H1 (cell line): ENCODE measurements around the gene RBAK.

Experiments
- CEBPB ChIP-seq: IDR thresholded peaks from 2 replicates; pipeline ENCODE4 v1.6.1; 2012; ENCODE audit warnings: low read depth, low read length
- CREB1 ChIP-seq: IDR thresholded peaks from 2 replicates; pipeline ENCODE4 v1.6.1; 2012; ENCODE audit warnings: inconsistent platforms
- EGR1 ChIP-seq: IDR thresholded peaks from 2 replicates; pipeline ENCODE4 v1.6.1; 2011; ENCODE audit warnings: low read depth, low read length, borderline replicate concordance
- JUND ChIP-seq: IDR thresholded peaks from 2 replicates; pipeline ENCODE4 v1.6.1; 2011; ENCODE audit warnings: mild to moderate bottlenecking, improper control_type of control experiment, low read length
- POLR2AphosphoS5 ChIP-seq: IDR thresholded peaks from 2 replicates; pipeline ENCODE4 v1.6.1; 2011; ENCODE audit warnings: low read depth, low read length
- RAD21 ChIP-seq, 2 experiments: IDR thresholded peaks in 1 of 2; conservative IDR thresholded peaks in 1 of 2; 2 replicates each; pipeline ENCODE4 v1.6.1; 2011; ENCODE audit warnings: low read depth in 2 of 2, low read length in 2 of 2, improper control_type of control experiment in 1 of 2, inconsistent platforms in 1 of 2, mild to moderate bottlenecking in 1 of 2, moderate library complexity in 1 of 2
- TAF1 ChIP-seq: IDR thresholded peaks from 2 replicates; pipeline ENCODE4 v1.6.1; 2011; ENCODE audit warnings: mild to moderate bottlenecking, low read depth, low read length
- TF ChIP-seq, protein P1 (sequence below), 3 experiments: IDR thresholded peaks; 1 replicate in 2 of 3; 2 replicates in 1 of 3; pipeline versions ENCODE4 v1.5.1 to v1.6.1; 2011; ENCODE audit warnings: low read length in 3 of 3, mild to moderate bottlenecking in 3 of 3, inconsistent platforms in 2 of 3, low read depth in 1 of 3, moderate library complexity in 1 of 3; ENCODE audit not compliant: insufficient read depth in 1 of 3; ENCODE audit errors: control extremely low read depth in 1 of 3
- TF ChIP-seq, protein P2 (sequence below): IDR thresholded peaks from 2 replicates; pipeline ENCODE4 v1.6.1; 2012; ENCODE audit warnings: low read length, inconsistent platforms
- TF ChIP-seq, protein P3 (sequence below): IDR thresholded peaks from 2 replicates; pipeline ENCODE4 v1.6.1; 2011; ENCODE audit warnings: low read depth, mild to moderate bottlenecking, low read length; ENCODE audit not compliant: insufficient read depth

DNA sequence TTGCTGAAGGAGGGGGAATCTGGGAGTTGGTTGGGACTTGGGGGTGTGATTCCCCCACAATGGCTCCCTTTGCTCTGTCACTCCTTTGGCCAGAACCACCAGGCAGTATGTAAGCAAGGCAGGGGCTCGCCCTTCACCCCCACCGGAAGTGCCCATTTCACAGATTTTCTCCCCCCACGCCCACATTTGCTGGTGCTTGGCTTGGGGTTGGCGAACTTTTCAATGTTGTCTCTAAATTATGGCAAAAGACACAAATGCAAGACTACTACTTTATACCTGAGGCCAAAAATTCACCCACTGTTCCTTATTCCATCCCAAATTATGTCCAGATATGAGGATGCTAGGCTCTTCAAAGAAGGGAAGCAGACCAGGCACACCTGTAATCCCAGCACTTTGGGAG is 24.5 kb downstream of the RBAK start:
- TF ChIP-seq TAF1 (no peak), POLR2AphosphoS5 (no peak), CEBPB (no peak), RAD21 (IDR thresholded peaks at IDR 0.05 in 1 of 2, conservative IDR thresholded peaks at IDR 0.05 in 1 of 2; ENCODE audit: low read depth in 2 of 2, low read length in 2 of 2) (no peak), JUND (no peak), EGR1 (no peak), CREB1 (no peak)
- TF ChIP-seq, protein P1, sequence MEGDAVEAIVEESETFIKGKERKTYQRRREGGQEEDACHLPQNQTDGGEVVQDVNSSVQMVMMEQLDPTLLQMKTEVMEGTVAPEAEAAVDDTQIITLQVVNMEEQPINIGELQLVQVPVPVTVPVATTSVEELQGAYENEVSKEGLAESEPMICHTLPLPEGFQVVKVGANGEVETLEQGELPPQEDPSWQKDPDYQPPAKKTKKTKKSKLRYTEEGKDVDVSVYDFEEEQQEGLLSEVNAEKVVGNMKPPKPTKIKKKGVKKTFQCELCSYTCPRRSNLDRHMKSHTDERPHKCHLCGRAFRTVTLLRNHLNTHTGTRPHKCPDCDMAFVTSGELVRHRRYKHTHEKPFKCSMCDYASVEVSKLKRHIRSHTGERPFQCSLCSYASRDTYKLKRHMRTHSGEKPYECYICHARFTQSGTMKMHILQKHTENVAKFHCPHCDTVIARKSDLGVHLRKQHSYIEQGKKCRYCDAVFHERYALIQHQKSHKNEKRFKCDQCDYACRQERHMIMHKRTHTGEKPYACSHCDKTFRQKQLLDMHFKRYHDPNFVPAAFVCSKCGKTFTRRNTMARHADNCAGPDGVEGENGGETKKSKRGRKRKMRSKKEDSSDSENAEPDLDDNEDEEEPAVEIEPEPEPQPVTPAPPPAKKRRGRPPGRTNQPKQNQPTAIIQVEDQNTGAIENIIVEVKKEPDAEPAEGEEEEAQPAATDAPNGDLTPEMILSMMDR (IDR thresholded peaks at IDR 0.05; ENCODE audit: control extremely low read depth in 1 of 3, insufficient read depth in 1 of 3, low read depth in 1 of 3, low read length in 3 of 3) = no peak
- TF ChIP-seq, protein P2, sequence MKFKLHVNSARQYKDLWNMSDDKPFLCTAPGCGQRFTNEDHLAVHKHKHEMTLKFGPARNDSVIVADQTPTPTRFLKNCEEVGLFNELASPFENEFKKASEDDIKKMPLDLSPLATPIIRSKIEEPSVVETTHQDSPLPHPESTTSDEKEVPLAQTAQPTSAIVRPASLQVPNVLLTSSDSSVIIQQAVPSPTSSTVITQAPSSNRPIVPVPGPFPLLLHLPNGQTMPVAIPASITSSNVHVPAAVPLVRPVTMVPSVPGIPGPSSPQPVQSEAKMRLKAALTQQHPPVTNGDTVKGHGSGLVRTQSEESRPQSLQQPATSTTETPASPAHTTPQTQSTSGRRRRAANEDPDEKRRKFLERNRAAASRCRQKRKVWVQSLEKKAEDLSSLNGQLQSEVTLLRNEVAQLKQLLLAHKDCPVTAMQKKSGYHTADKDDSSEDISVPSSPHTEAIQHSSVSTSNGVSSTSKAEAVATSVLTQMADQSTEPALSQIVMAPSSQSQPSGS = no peak
- TF ChIP-seq, protein P3, sequence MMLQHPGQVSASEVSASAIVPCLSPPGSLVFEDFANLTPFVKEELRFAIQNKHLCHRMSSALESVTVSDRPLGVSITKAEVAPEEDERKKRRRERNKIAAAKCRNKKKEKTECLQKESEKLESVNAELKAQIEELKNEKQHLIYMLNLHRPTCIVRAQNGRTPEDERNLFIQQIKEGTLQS = no peak
